Keratinocyte (primary cell): ENCODE results near the gene USP46. TPM values are rescaled to one million over a fixed set of nuclear protein-coding genes. Genes with fewer than 3 reads are reported as not detected.

ENCODE experiments used
- DNase-seq: peaks from one replicate; pipeline ENCODE4 v3.0.0-alpha.2; 2011; ENCODE audit warnings: low read depth, missing footprints, low spot score
- FAIRE-seq: peaks from 2 replicates; lab custom pipeline; 2011; peaks lifted over from hg19 to GRCh38; lab: Jason Lieb, UNC
- H2AFZ ChIP-seq: 2 replicates; pipeline ENCODE4 v1.6.0; 2012; ENCODE audit warnings: low read length, control low read depth, inconsistent platforms; ENCODE audit not compliant: control insufficient read depth
- H3K27ac ChIP-seq: 2 replicates; pipeline ENCODE4 v1.5.1; 2011; ENCODE audit warnings: low read length; ENCODE audit not compliant: control insufficient read depth, insufficient read depth
- H3K27me3 ChIP-seq: 3 replicates; pipeline ENCODE4 v1.6.0; 2011; ENCODE audit warnings: low read length; ENCODE audit not compliant: control insufficient read depth, insufficient read depth; ENCODE audit errors: extremely low read depth
- H3K36me3 ChIP-seq, 2 experiments: 2 replicates in 1 of 2; 3 replicates in 1 of 2; pipeline ENCODE4 v1.5.1; 2011; ENCODE audit warnings: low read length in 2 of 2, mild to moderate bottlenecking in 1 of 2; ENCODE audit not compliant: control insufficient read depth in 2 of 2, insufficient read depth in 2 of 2; ENCODE audit errors: extremely low read depth in 1 of 2
- H3K4me1 ChIP-seq: 3 replicates; pipeline ENCODE4 v1.5.1; 2011; ENCODE audit warnings: low read length; ENCODE audit not compliant: control insufficient read depth, insufficient read depth; ENCODE audit errors: extremely low read depth
- H3K4me2 ChIP-seq: 3 replicates; pipeline ENCODE4 v1.6.0; 2011; ENCODE audit warnings: low read depth, low read length; ENCODE audit not compliant: control insufficient read depth, insufficient read depth; ENCODE audit errors: extremely low read depth
- H3K4me3 ChIP-seq, 3 experiments: fragments of 200-600 bp in 1 of 3; sonication (generic) in 1 of 3; 2 replicates in 2 of 3; 3 replicates in 1 of 3; pipeline ENCODE4 v1.5.1; 2011 to 2016; ENCODE audit warnings: low read length in 3 of 3, mild to moderate bottlenecking in 3 of 3, control low read depth in 2 of 3, inconsistent platforms in 1 of 3, low read depth in 1 of 3, mixed read lengths in 1 of 3, mixed run types in 1 of 3, moderate library complexity in 1 of 3; ENCODE audit not compliant: control insufficient read depth in 2 of 3, insufficient read depth in 2 of 3; ENCODE audit errors: extremely low read depth in 1 of 3
- H3K79me2 ChIP-seq: 2 replicates; pipeline ENCODE4 v1.6.0; 2012; ENCODE audit warnings: low read length; ENCODE audit not compliant: control insufficient read depth, insufficient read depth
- H3K9ac ChIP-seq: 3 replicates; pipeline ENCODE4 v1.6.0; 2011; ENCODE audit warnings: low read length; ENCODE audit not compliant: control insufficient read depth, insufficient read depth; ENCODE audit errors: extremely low read depth
- H3K9me1 ChIP-seq: 3 replicates; pipeline ENCODE4 v1.6.0; 2011; ENCODE audit warnings: low read length; ENCODE audit not compliant: control insufficient read depth, insufficient read depth; ENCODE audit errors: extremely low read depth
- H3K9me3 ChIP-seq: 2 replicates; pipeline ENCODE4 v1.5.1; 2012; ENCODE audit warnings: low read depth, low read length; ENCODE audit not compliant: control insufficient read depth
- H4K20me1 ChIP-seq: 3 replicates; pipeline ENCODE4 v1.6.0; 2011; ENCODE audit warnings: low read length; ENCODE audit not compliant: control insufficient read depth, insufficient read depth; ENCODE audit errors: extremely low read depth
- CTCF ChIP-seq, 3 experiments: IDR thresholded peaks in 1 of 3; conservative IDR thresholded peaks in 1 of 3; optimal IDR thresholded peaks in 1 of 3; 2 replicates in 2 of 3; 3 replicates in 1 of 3; pipeline versions ENCODE3 to v1.5.1; 2011; ENCODE audit warnings: low read length in 3 of 3, mild to moderate bottlenecking in 3 of 3, moderate library complexity in 2 of 3, control low read depth in 1 of 3, inconsistent platforms in 1 of 3; ENCODE audit not compliant: insufficient read depth in 2 of 3; ENCODE audit errors: extremely low read depth in 1 of 3
- EZH2 ChIP-seq: IDR thresholded peaks from one replicate; pipeline ENCODE4 v1.6.1; 2012; ENCODE audit warnings: inconsistent platforms, mild to moderate bottlenecking, low read length, moderate library complexity
- dilution Hi-C: fragments of 300-500 bp; cut with MboI; formaldehyde crosslinking; loops from one replicate; pipeline ENCODE4 v1.7.0; 2020; ENCODE audit warnings: low sequenced_read_pairs; ENCODE audit not compliant: extremely low pct_ligation_motif_present
- polyA plus RNA-seq, 5 experiments: library from polyadenylated mRNA; depleted of rRNA in 3 of 5; stranded (reverse) in 3 of 5; stranded (forward) in 1 of 5; unstranded in 1 of 5; fragments of >200 nt; gene quantifications; 1 replicate in 1 of 5; 2 replicates in 3 of 5; 3 replicates in 1 of 5; pipeline versions ENCODE4 v1.2.1 to v1.2.3, GENCODE V29; 2011 to 2012; ENCODE audit warnings: missing spikeins in 2 of 5, low read depth in 1 of 5, low replicate concordance in 1 of 5

Gene USP46
- polyA plus RNA-seq, 1 donor (not counting 4 experiments of a cell fraction or from before 2014, with no cell fraction given), result 20.4 TPM

DNA sequence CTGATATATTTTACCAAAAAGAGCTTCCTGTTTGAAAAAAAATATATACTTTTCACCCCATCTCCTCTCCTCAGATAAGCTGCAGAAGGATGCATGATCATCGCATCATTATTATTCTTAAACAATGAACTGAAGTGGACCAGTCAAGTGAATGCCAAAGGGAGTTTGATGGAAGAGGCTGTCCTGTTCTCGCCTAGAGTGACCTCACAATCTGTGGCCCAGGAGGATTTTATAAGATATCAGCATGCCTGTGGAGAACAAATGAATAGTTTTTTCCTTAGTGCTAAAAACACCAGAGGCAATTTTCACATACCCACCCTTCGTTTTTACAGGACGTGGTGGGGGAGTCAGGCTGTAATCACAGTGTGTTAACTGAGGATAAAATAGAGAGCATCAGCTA is 112.7 kb downstream of the USP46 start:
- Histone ChIP-seq H3K79me2 (no peaks in the 10 kb centered on the region), H3K4me2 (no peak overlapping the region), H3K9me1 (no peaks in the 10 kb centered on the region), H4K20me1 (no peaks in the 10 kb centered on the region), H3K4me1 (peaks cover 24% of the 10 kb centered on the region), H3K4me3 (no peak overlapping the region), H3K9me3 (no peaks in the 10 kb centered on the region), H3K9ac (no peak overlapping the region), H3K27ac (no peak overlapping the region), H3K27me3 (no peaks in the 10 kb centered on the region), H2AFZ (no peak overlapping the region), H3K36me3 (no peaks in the 10 kb centered on the region)
- dilution Hi-C loops, result no loop called here
- TF ChIP-seq CTCF (optimal IDR thresholded peaks at IDR 0.05 in 1 of 3, IDR thresholded peaks at IDR 0.05 in 1 of 3, conservative IDR thresholded peaks at IDR 0.05 in 1 of 3; ENCODE audit: extremely low read depth in 1 of 3, insufficient read depth in 2 of 3, low read length in 3 of 3) (no peak), EZH2 (no peak)
- FAIRE-seq (no peak), DNase-seq (no peak)

DNA sequence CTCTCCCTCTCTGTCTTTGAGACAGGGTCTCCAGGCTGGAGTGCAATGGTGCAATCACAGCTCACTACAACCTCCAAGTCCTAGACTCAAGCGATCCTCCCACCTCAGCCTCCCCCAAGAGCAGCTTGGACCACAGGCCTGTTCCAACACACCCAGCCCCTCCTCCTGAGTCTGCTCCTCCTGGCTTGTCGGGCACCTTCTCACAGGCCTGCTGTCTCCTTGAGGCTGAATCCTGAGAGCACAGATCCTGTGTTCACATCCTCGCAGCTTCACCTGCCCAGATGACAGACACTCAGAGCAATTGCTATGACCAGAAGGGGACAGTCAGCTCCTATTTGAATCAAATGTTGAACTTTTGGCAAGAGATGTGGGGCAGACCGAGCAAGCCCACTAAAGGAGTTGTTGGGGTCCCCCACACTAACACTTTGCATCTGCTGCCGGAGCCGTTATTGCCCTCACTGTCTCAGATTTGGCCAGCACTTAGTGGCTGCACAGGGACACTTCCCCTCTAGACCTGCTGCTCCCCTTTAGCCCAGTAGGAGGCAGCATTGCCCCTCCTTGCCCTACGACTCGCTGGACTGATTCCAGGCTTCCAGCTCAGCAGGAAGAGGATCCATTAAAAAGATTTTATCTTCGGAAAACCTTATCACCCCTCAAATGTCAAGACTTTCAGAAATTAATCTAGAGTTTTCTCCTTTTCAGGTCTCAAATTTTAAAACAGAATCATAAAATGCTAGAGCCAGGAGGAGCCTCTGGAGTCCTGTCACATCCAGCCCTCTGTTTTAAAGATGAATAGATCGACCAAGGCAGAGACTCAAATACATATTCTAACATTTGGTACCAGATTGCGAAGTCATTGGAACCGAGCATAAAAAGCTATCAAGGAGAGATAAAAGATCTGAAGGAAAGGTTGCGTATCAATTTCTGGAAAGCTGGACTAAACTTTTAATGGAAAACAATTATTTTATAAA is 113.7 kb downstream of the USP46 start:
- H3K4me3 ChIP-seq, result no peak overlapping the region
- H3K36me3 ChIP-seq, result no peaks in the 10 kb centered on the region
- H3K4me1 ChIP-seq, result peaks cover 20% of the 10 kb centered on the region
- no peaks in the 10 kb centered on the region for H3K27me3 ChIP-seq
- no peaks in the 10 kb centered on the region for H3K9me3 ChIP-seq
- no peaks in the 10 kb centered on the region for H3K79me2 ChIP-seq
- FAIRE-seq, result peak; percentile 63
- no peaks in the 10 kb centered on the region for H3K9me1 ChIP-seq
- no peak overlapping the region for H3K9ac ChIP-seq
- H4K20me1 ChIP-seq, result no peaks in the 10 kb centered on the region
- dilution Hi-C loops, result no loop called here
- no peak for DNase-seq
- H2AFZ ChIP-seq, result no peak overlapping the region
- TF ChIP-seq CTCF (optimal IDR thresholded peaks at IDR 0.05 in 1 of 3, IDR thresholded peaks at IDR 0.05 in 1 of 3, conservative IDR thresholded peaks at IDR 0.05 in 1 of 3; ENCODE audit: extremely low read depth in 1 of 3, insufficient read depth in 2 of 3, low read length in 3 of 3), result peak; percentile 96 to 99 (median 97)
- TF ChIP-seq EZH2, result no peak
- peak overlapping the region; percentile 56 for H3K4me2 ChIP-seq
- H3K27ac ChIP-seq, result no peak overlapping the region

Other genes starting within 250 kb of the USP46 start
- 1.9 to 5.0 TPM (median 4.3 TPM) in 3 replicates for gene ERVMER34-1, start 92.1 kb upstream of the USP46 start, polyA plus RNA-seq
- 1.1 to 1.7 TPM (median 1.4 TPM) in 3 replicates for gene RASL11B, start 203.0 kb upstream of the USP46 start, polyA plus RNA-seq